ENCODE data around the gene CLDN6. TPM values are rescaled to one million over a fixed set of nuclear protein-coding genes. Genes with fewer than 3 reads are reported as not detected.

Gene CLDN6
- total and polyA plus RNA-seq, 7 donors, result 0.05 to 5.5 (median 0.45) TPM; not detected in 4

DNA sequence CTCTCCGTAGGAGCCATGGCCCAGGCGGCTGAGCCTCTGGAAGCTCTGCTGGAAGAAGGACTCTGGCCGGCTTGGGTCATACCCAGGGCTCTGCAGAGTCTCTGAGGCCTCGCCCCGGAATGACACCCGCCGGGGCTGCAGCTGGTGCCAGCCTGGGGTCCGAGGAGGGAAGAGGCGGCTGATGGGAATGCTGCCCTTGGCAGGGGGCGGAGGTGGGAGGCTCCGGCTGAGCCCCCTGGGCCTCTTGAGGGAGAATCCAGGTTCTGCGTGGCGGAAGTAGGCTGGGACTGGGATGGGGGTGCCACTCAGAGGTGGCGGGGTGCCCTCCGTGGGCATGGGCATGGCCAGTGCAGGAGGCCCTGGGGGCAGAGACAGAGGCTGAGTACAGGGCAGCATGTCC, 41.3 kb downstream of the CLDN6 start:
- WGBS, 3 donors, result 67 to 84% (median 68%) methylated on average over 14 to 15 of the region's 15 CpGs
- no peak overlapping the region for H3K4me3 ChIP-seq
- intact Hi-C loops (cut with DNase I), result no loop called here
- H3K36me3 ChIP-seq (ENCODE audit: insufficient read depth in 1 of 2, low read depth in 1 of 2), result no peaks in the 10 kb centered on the region
- DNase-seq, result no peak
- H3K27ac ChIP-seq, result no peak overlapping the region
- TF ChIP-seq, protein P1, sequence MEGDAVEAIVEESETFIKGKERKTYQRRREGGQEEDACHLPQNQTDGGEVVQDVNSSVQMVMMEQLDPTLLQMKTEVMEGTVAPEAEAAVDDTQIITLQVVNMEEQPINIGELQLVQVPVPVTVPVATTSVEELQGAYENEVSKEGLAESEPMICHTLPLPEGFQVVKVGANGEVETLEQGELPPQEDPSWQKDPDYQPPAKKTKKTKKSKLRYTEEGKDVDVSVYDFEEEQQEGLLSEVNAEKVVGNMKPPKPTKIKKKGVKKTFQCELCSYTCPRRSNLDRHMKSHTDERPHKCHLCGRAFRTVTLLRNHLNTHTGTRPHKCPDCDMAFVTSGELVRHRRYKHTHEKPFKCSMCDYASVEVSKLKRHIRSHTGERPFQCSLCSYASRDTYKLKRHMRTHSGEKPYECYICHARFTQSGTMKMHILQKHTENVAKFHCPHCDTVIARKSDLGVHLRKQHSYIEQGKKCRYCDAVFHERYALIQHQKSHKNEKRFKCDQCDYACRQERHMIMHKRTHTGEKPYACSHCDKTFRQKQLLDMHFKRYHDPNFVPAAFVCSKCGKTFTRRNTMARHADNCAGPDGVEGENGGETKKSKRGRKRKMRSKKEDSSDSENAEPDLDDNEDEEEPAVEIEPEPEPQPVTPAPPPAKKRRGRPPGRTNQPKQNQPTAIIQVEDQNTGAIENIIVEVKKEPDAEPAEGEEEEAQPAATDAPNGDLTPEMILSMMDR (IDR thresholded peaks at IDR 0.05), result no peak
- no peaks in the 10 kb centered on the region for H3K4me1 ChIP-seq
- ATAC-seq, result no peak
- no peaks in the 10 kb centered on the region for H3K9me3 ChIP-seq
- peaks cover 0 to 6% (median 2%) of the 10 kb centered on the region in 3 donors for H3K27me3 ChIP-seq (ENCODE audit: insufficient read depth in 3 of 3, low read length in 2 of 3)

DNA sequence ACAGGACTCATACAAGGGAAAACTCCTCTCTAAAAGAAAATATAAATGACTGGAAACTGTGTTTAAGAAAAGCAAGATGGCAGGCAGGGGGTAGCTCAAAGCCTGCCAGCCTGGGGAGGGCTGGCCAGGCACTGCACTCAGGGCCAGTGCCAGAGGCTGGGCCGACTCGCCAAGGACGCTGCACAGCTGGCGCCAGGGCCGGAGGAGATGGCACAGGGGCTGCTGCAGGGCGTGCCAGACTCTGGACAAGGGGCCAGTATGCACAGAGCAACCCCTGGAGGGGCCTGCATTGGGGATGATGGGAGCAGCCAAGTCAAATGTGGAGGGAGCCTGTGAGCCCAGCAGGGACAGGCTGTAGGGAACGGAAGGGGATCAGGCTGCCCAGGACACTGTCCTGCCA, 41.8 kb downstream of the CLDN6 start:
- Histone ChIP-seq H3K36me3 (ENCODE audit: insufficient read depth in 1 of 2, low read depth in 1 of 2) (no peaks in the 10 kb centered on the region), H3K27ac (no peak overlapping the region), H3K27me3 (ENCODE audit: insufficient read depth in 3 of 3, low read length in 2 of 3) (peaks cover 0 to 6% (median 2%) of the 10 kb centered on the region in 3 donors), H3K4me3 (no peak overlapping the region), H3K4me1 (no peaks in the 10 kb centered on the region), H3K9me3 (no peaks in the 10 kb centered on the region)
- ATAC-seq (no peak), DNase-seq (no peak)
- intact Hi-C loops (cut with DNase I), result no loop called here
- TF ChIP-seq, protein P1 (IDR thresholded peaks at IDR 0.05), result no peak
- 43 to 51% (median 44%) methylated on average over 7 of the region's 7 CpGs for WGBS, 3 donors

DNA sequence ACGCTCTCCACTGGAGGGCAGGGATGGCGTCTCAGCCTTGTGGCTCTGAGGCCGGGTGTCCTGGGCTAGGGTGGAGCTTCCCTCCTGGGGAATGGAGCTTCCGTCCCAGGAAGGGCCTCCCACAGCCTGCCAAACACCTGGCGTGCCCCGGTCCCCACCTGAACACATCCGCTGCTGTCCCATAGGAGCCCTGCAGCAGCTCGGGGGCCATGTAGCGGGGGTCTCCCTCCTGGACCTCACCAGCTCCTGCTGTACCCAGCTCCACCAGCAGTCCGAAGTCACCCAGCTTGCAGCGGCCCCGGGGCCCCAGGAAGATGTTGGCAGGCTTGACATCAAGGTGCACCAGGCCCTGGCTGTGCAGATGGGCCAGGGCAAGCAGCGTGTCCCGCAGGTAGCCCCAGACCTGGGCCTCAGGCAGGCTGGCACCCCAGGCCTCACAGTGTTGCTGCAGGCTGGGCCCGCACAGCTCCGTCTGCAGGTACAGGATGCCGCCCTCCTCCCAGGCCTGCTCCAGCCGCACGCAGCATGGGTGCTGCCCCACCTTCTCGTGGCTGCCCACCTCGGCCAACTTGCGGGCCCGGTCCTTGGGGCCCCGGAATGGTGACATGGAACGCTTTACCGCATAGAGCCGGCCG, 42.7 kb downstream of the CLDN6 start:
- ATAC-seq (no peak), DNase-seq (no peak)
- peaks cover 0 to 6% (median 2%) of the 10 kb centered on the region in 3 donors for H3K27me3 ChIP-seq (ENCODE audit: insufficient read depth in 3 of 3, low read length in 2 of 3)
- TF ChIP-seq, protein P1 (IDR thresholded peaks at IDR 0.05), result no peak
- 94 to 96% (median 96%) methylated on average over 28 of the region's 28 CpGs for WGBS, 3 donors
- intact Hi-C loops (cut with DNase I), result no loop called here
- H3K4me3 ChIP-seq, result no peak overlapping the region
- no peak overlapping the region for H3K27ac ChIP-seq
- H3K4me1 ChIP-seq, result peaks cover 7% of the 10 kb centered on the region
- no peaks in the 10 kb centered on the region for H3K36me3 ChIP-seq (ENCODE audit: insufficient read depth in 1 of 2, low read depth in 1 of 2)
- no peaks in the 10 kb centered on the region for H3K9me3 ChIP-seq

DNA sequence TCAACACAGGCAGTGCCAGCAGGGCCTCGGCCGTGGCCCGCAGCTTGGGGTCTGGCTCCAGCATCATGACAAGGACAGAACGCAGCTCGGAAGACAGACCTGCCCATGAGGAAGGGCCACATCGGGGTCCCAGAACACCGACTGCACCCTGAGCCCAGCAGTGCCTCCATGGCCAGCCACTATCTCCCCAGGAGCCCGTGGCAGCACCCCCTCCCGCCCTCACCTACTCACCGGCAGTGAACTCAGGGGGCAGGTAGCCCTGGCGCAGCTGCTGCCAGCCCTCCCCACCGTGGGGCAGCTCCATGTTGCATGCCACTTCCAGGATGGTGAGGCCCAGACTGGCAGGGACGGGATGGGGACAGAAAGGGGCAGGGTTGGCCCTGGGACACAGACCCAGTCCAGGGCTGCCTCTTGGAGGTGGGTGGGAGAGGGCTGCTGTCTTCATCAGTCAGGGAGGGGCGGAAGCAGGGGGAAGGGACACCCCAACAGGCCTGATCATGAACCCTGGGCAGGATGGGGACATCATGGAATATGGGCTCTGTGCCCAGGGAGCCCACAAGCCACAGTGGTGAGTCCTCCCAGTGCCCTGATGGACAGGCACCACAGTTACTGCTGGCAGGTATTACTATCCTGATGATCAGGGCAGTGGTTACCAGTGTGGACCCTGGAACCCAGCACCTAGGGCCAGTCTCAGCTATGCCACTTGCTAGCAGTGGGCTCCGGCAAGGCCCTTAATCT, 43.5 kb downstream of the CLDN6 start:
- TF ChIP-seq, protein P1 (IDR thresholded peaks at IDR 0.05), result no peak
- Histone ChIP-seq H3K27ac (no peak overlapping the region), H3K4me3 (no peak overlapping the region), H3K27me3 (ENCODE audit: insufficient read depth in 3 of 3, low read length in 2 of 3) (peaks cover 0 to 4% (median 2%) of the 10 kb centered on the region in 3 donors), H3K4me1 (peaks cover 10% of the 10 kb centered on the region), H3K36me3 (ENCODE audit: insufficient read depth in 1 of 2, low read depth in 1 of 2) (no peaks in the 10 kb centered on the region), H3K9me3 (no peaks in the 10 kb centered on the region)
- 56 to 75% (median 74%) methylated on average over 15 of the region's 15 CpGs for WGBS, 3 donors
- ATAC-seq (no peak), DNase-seq (no peak)
- intact Hi-C loops (cut with DNase I), result no loop called here

Data from psoas muscle (tissue), 8 donors.